NCI-H2081 (cell line): ENCODE measurements around the gene RAB3D.
A peak's percentile ranks its signal among the peaks of the same experiment; 100 is the strongest.
"Not testable (repeated sequence)": the region's sequence is repeated elsewhere in the genome, so short reads cannot be mapped to it uniquely, and the experiment has no call there.

Experiments used
- DNase-seq, 2 experiments: peaks; one replicate each; lab custom pipeline; 2025; lab: John Stamatoyannopoulos, UW

Gene RAB3D

GRCh38 chr19:11339254-11340098 is at the start of gene RAB3D:
Gene RAB3D, minus strand, starts transcription at chr19:11339657. Its CDS starts 2,258 bp downstream, at chr19:11337399.
- peak; percentile 80 to 81 for DNase-seq

GRCh38 chr19:11387162-11388034 is 47.9 kb upstream of the RAB3D start:
- DNase-seq, result peak; percentile 14 to 29

GRCh38 chr19:11384778-11385129 is 45.3 kb upstream of the RAB3D start:
- no peak for DNase-seq

- no peak for DNase-seq
Observed at GRCh38 chr19:11383706-11384048, 44.2 kb upstream of the RAB3D start.

- DNase-seq, result peak in 1 of 2 experiments; percentile 30
Observed at GRCh38 chr19:11382898-11383705, 43.6 kb upstream of the RAB3D start.

- DNase-seq, result peak; percentile 93 to 96
Observed at GRCh38 chr19:11380653-11381537, 41.4 kb upstream of the RAB3D start.

- no peak for DNase-seq
Observed at GRCh38 chr19:11379857-11380350, 40.4 kb upstream of the RAB3D start.

- DNase-seq, result not testable (repeated sequence)
Observed at GRCh38 chr19:11379269-11379845, 39.9 kb upstream of the RAB3D start.

- DNase-seq, result peak; percentile 17 to 35
Observed at GRCh38 chr19:11378319-11379189, 39.1 kb upstream of the RAB3D start.

- DNase-seq, result no peak
Observed at GRCh38 chr19:11377756-11378155, 38.3 kb upstream of the RAB3D start.

GRCh38 chr19:11377237-11377636 is 37.8 kb upstream of the RAB3D start:
- DNase-seq, result no peak

GRCh38 chr19:11375143-11375948 is 35.9 kb upstream of the RAB3D start:
- DNase-seq, result peak; percentile 35 to 68

- peak; percentile 99 for DNase-seq
Observed at GRCh38 chr19:11374433-11375142, 35.1 kb upstream of the RAB3D start, which contains the start of gene SWSAP1. Gene SWSAP1, plus strand, starts transcription at chr19:11374666. Its CDS starts 15 bp downstream, at chr19:11374681.

GRCh38 chr19:11373885-11374432 is 34.5 kb upstream of the RAB3D start:
- DNase-seq, result no peak

- peak; percentile 60 to 77 for DNase-seq
Observed at GRCh38 chr19:11373166-11373884, 33.9 kb upstream of the RAB3D start.

- no peak for DNase-seq
Observed at GRCh38 chr19:11370744-11371143, 31.3 kb upstream of the RAB3D start.

GRCh38 chr19:11367528-11367927 is 28.1 kb upstream of the RAB3D start:
- no peak for DNase-seq
